Gastrocnemius medialis (tissue), 4 donors: ENCODE data around the gene NLRP12. TPM values are rescaled to one million over a fixed set of nuclear protein-coding genes. Genes with fewer than 3 reads are reported as not detected.

Experiments used
- ATAC-seq, 2 donors: fragments of 150-250 bp; one replicate each; pipeline ENCODE4 v1.9.1; 2016
- DNase-seq, 2 donors: peaks; one replicate each; pipeline ENCODE4 v3.0.0-alpha.2; 2019
- H3K27ac ChIP-seq, 4 donors: fragments of 200-600 bp; sonication (generic); 1 replicate in 1 of 4; 2 replicates in 3 of 4; pipeline ENCODE4 v1.5.1; 2016 to 2018; ENCODE audit warnings: mild to moderate bottlenecking in 2 of 4, moderate library complexity in 1 of 4
- H3K27me3 ChIP-seq, 3 donors: fragments of 200-600 bp; sonication (generic) in 2 of 3; 1 replicate in 1 of 3; 2 replicates in 2 of 3; pipeline versions ENCODE4 v1.5.1 to v1.6.0; 2016 to 2019; ENCODE audit warnings: mild to moderate bottlenecking in 1 of 3, moderate library complexity in 1 of 3
- H3K36me3 ChIP-seq, 2 donors: fragments of 200-600 bp; sonication (generic) in 1 of 2; one replicate each; pipeline ENCODE4 v1.5.1; 2017 to 2018
- H3K4me1 ChIP-seq, 2 donors: fragments of 200-600 bp; sonication (generic) in 1 of 2; one replicate each; pipeline ENCODE4 v1.5.1; 2016 to 2017; ENCODE audit warnings: mild to moderate bottlenecking in 2 of 2
- H3K4me3 ChIP-seq, 4 donors: fragments of 200-600 bp; sonication (generic) in 3 of 4; 1 replicate in 1 of 4; 2 replicates in 3 of 4; pipeline ENCODE4 v1.5.1; 2016 to 2019; ENCODE audit warnings: mild to moderate bottlenecking in 2 of 4
- H3K9me3 ChIP-seq, 3 donors: fragments of 200-600 bp; sonication (generic) in 2 of 3; 1 replicate in 1 of 3; 2 replicates in 2 of 3; pipeline ENCODE4 v1.5.1; 2016 to 2019
- CTCF ChIP-seq, 5 experiments: fragments of 450-650 bp in 3 of 5; fragments of 200-600 bp in 2 of 5; sonication (generic) in 2 of 5; IDR thresholded peaks in 4 of 5; conservative IDR thresholded peaks in 1 of 5; 1 replicate in 4 of 5; 2 replicates in 1 of 5; pipeline ENCODE4 v1.5.1; 2016 to 2019; ENCODE audit warnings: antibody characterized with exemption in 5 of 5, mild to moderate bottlenecking in 3 of 5, moderate library complexity in 3 of 5
- POLR2A ChIP-seq, 2 donors: fragments of 450-650 bp; IDR thresholded peaks; one replicate each; pipeline ENCODE4 v1.6.1; 2017; ENCODE audit warnings: antibody characterized with exemption in 2 of 2, mild to moderate bottlenecking in 2 of 2, moderate library complexity in 2 of 2
- in situ Hi-C, 4 donors: fragments of 200-750 bp; cut with MboI; loops; one replicate each; pipeline versions ENCODE4 v1.15.0 to v1.8.0; 2017; ENCODE audit warnings: low sequenced_read_pairs in 4 of 4
- intact Hi-C: fragments of 100-400 bp; cut with DNase I; formaldehyde crosslinking; loops from one replicate; pipeline ENCODE4 v1.15.1; 2023; ENCODE audit warnings: low total_unique reads
- total RNA-seq, 4 donors: library from RNA; depleted of rRNA; stranded (reverse); fragments of >200 nt; gene quantifications; one replicate each; pipeline versions ENCODE4 v1.1.0 to v1.2.3, GENCODE V29; 2016

Gene NLRP12
- total RNA-seq, 4 donors from 2014 or later: 0.31 to 0.52 (median 0.35) TPM; not detected in 1

- Histone ChIP-seq H3K9me3 (no peaks in the 10 kb centered on the region), H3K36me3 (no peaks in the 10 kb centered on the region), H3K4me3 (no peak overlapping the region), H3K4me1 (no peaks in the 10 kb centered on the region), H3K27ac (no peak overlapping the region), H3K27me3 (no peaks in the 10 kb centered on the region)
- no peak for TF ChIP-seq CTCF (IDR thresholded peaks at IDR 0.05 in 4 of 5, conservative IDR thresholded peaks at IDR 0.05 in 1 of 5)
- no peak for TF ChIP-seq POLR2A (IDR thresholded peaks at IDR 0.05)
- DNase-seq: no peak
- in situ Hi-C loops: no loop called here
- intact Hi-C loops: no loop called here
- no peak for ATAC-seq
These were observed 4.4 kb upstream of the NLRP12 start for GRCh38 chr19:53828531-53828930.

- DNase-seq: no peak
- TF ChIP-seq CTCF (IDR thresholded peaks at IDR 0.05 in 4 of 5, conservative IDR thresholded peaks at IDR 0.05 in 1 of 5): no peak
- no peak for TF ChIP-seq POLR2A (IDR thresholded peaks at IDR 0.05)
- Histone ChIP-seq H3K27ac (no peak overlapping the region), H3K4me3 (no peak overlapping the region), H3K36me3 (no peaks in the 10 kb centered on the region), H3K27me3 (no peaks in the 10 kb centered on the region), H3K9me3 (no peaks in the 10 kb centered on the region), H3K4me1 (no peaks in the 10 kb centered on the region)
- in situ Hi-C loops (no loop called here), intact Hi-C loops (no loop called here)
- ATAC-seq: no peak
These were observed 2.8 kb upstream of the NLRP12 start for GRCh38 chr19:53826876-53827275.

GRCh38 chr19:53823380-53824120 is 564 bp downstream of the NLRP12 start:
- no peak for TF ChIP-seq POLR2A (IDR thresholded peaks at IDR 0.05)
- no peak for TF ChIP-seq CTCF (IDR thresholded peaks at IDR 0.05 in 4 of 5, conservative IDR thresholded peaks at IDR 0.05 in 1 of 5)
- H3K36me3 ChIP-seq: no peaks in the 10 kb centered on the region
- no peak overlapping the region for H3K4me3 ChIP-seq
- no peak overlapping the region for H3K27ac ChIP-seq
- H3K4me1 ChIP-seq: no peaks in the 10 kb centered on the region
- in situ Hi-C loops (no loop called here), intact Hi-C loops (no loop called here)
- H3K27me3 ChIP-seq: no peaks in the 10 kb centered on the region
- ATAC-seq (no peak), DNase-seq (no peak)
- no peaks in the 10 kb centered on the region for H3K9me3 ChIP-seq

GRCh38 chr19:53819861-53820260 is 4.3 kb downstream of the NLRP12 start:
- no peak overlapping the region for H3K27ac ChIP-seq
- ATAC-seq (no peak), DNase-seq (no peak)
- H3K36me3 ChIP-seq: no peaks in the 10 kb centered on the region
- H3K9me3 ChIP-seq: no peaks in the 10 kb centered on the region
- H3K4me1 ChIP-seq: no peaks in the 10 kb centered on the region
- H3K4me3 ChIP-seq: no peak overlapping the region
- in situ Hi-C loops: no loop called here
- no peaks in the 10 kb centered on the region for H3K27me3 ChIP-seq
- TF ChIP-seq CTCF (IDR thresholded peaks at IDR 0.05 in 4 of 5, conservative IDR thresholded peaks at IDR 0.05 in 1 of 5) (no peak), POLR2A (IDR thresholded peaks at IDR 0.05) (no peak)
- intact Hi-C loops: no loop called here

- no peak overlapping the region for H3K4me3 ChIP-seq
- no peaks in the 10 kb centered on the region for H3K9me3 ChIP-seq
- ATAC-seq (no peak), DNase-seq (no peak)
- no peaks in the 10 kb centered on the region for H3K27me3 ChIP-seq
- no peaks in the 10 kb centered on the region for H3K4me1 ChIP-seq
- no peaks in the 10 kb centered on the region for H3K36me3 ChIP-seq
- intact Hi-C loops (no loop called here), in situ Hi-C loops (no loop called here)
- TF ChIP-seq POLR2A (IDR thresholded peaks at IDR 0.05) (no peak), CTCF (IDR thresholded peaks at IDR 0.05 in 4 of 5, conservative IDR thresholded peaks at IDR 0.05 in 1 of 5) (no peak)
- no peak overlapping the region for H3K27ac ChIP-seq
These were observed 5.4 kb downstream of the NLRP12 start for GRCh38 chr19:53818756-53819155.
